ENCODE measurements around the gene GP9.
"Not testable (repeated sequence)": the region's sequence is repeated elsewhere in the genome, so short reads cannot be mapped to it uniquely, and the experiment has no call there.

Gene GP9

GRCh38 chr3:129081503-129081902 lies 20.9 kb downstream of the GP9 start:
- DNase-seq = no peak

- no peak for DNase-seq
These were observed 21.4 kb downstream of the GP9 start for GRCh38 chr3:129082026-129082425.

- DNase-seq = no peak
These were observed 23.9 kb downstream of the GP9 start for GRCh38 chr3:129084501-129084900.

GRCh38 chr3:129085165-129085715 lies 24.7 kb downstream of the GP9 start:
- no peak for DNase-seq

GRCh38 chr3:129085818-129086217 lies 25.2 kb downstream of the GP9 start:
- no peak for DNase-seq

GRCh38 chr3:129087138-129087702 lies 26.6 kb downstream of the GP9 start:
- DNase-seq = no peak

- not testable (repeated sequence) for DNase-seq
These were observed 27.3 kb downstream of the GP9 start for GRCh38 chr3:129087904-129088303.

- not testable (repeated sequence) for DNase-seq
These were observed 27.7 kb downstream of the GP9 start for GRCh38 chr3:129088312-129088711.

- DNase-seq = no peak
These were observed 34.7 kb downstream of the GP9 start for GRCh38 chr3:129095285-129095684.

GRCh38 chr3:129100274-129100673 lies 39.7 kb downstream of the GP9 start:
- no peak for DNase-seq

- DNase-seq = no peak
These were observed 41.0 kb downstream of the GP9 start for GRCh38 chr3:129101370-129102138.

GRCh38 chr3:129103296-129103695 lies 42.7 kb downstream of the GP9 start:
- no peak for DNase-seq

GRCh38 chr3:129104051-129104450 lies 43.5 kb downstream of the GP9 start:
- no peak for DNase-seq

GRCh38 chr3:129104498-129105079 lies 44.0 kb downstream of the GP9 start:
- no peak for DNase-seq

GRCh38 chr3:129105862-129106261 lies 45.3 kb downstream of the GP9 start:
- no peak for DNase-seq

- DNase-seq = no peak
These were observed 45.7 kb downstream of the GP9 start for GRCh38 chr3:129106320-129106719.

- no peak for DNase-seq
These were observed 46.4 kb downstream of the GP9 start for GRCh38 chr3:129106866-129107565.

GRCh38 chr3:129107793-129108192 lies 47.2 kb downstream of the GP9 start:
- no peak for DNase-seq

GRCh38 chr3:129111076-129111780 lies 50.6 kb downstream of the GP9 start:
- not testable (repeated sequence) for DNase-seq
